ENCODE results near the gene TBX4. TPM values are rescaled to one million over a fixed set of nuclear protein-coding genes. Genes with fewer than 3 reads are reported as not detected.

TBX4 gene
- total and polyA plus RNA-seq, 9 of the 15 experiments (the other 6 are each of a cell fraction or from before 2014, with no cell fraction given): not detected

DNA sequence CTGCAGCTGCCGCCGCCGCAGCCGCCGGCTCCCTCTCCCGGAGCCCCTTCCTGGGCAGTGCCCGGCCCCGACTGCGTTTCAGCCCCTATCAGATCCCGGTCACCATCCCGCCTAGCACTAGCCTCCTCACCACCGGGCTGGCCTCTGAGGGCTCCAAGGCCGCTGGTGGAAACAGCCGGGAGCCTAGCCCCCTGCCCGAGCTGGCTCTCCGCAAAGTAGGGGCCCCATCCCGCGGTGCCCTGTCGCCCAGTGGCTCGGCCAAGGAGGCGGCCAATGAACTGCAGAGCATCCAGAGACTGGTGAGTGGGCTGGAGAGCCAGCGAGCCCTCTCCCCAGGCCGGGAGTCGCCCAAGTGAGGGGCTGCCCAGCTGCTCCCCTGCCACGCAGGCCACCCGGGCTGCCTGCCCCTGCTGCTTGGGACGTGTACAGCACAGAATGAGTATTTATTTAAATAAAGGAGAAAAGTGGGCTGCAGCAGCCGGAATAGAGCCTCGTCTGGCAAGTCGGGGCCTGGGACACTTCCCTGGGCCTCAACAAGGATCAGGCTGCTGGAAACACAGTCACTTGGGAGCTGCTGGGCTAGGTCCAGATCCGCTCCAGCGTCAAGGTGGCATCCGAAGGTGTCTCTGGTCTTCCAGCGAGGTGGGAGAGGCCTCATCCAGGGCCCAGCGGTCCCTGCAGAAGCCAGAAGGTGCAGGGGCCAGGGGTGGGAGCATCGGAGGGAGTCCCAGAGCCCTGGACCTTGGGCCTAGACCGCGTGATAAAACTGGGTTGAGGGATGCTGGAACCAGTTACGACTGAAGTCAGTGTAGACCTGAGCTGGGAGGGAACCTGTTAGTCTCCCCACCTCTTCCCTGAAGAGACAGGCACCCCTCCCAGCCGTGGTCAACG is 43.8 kb upstream of the TBX4 start:
- BruUV-seq (replicated peaks): no TSS peak
- TF ChIP-seq ZBED1 (IDR thresholded peaks at IDR 0.05): no peak
- no peak for TF ChIP-seq ZKSCAN1 (IDR thresholded peaks at IDR 0.05; ENCODE audit: low read depth, low read length)
- peak in 1 of 3 experiments; percentile 86; a peak in 2 of 6 replicates for TF ChIP-seq ZBTB11 (CRISPR knock-in tag; IDR thresholded peaks at IDR 0.05)
- Histone ChIP-seq H3K9ac (ENCODE audit: insufficient read depth in 1 of 2, low read depth in 2 of 2, low read length in 2 of 2) (peak overlapping the region in 1 of 2 experiments; percentile 13; a peak in 1 of 4 replicates), H3K4me1 (replicated peaks in 1 of 2; ENCODE audit: control insufficient read depth in 2 of 2, insufficient read depth in 2 of 2, low read length in 2 of 2) (peaks cover 0 to 42% of the 10 kb centered on the region in 2 experiments; a peak in 2 of 5 replicates), H3K9me3 (replicated peaks; ENCODE audit: control insufficient read depth, insufficient read depth, low read depth, low read length) (no peaks in the 10 kb centered on the region), H3K27me3 (ENCODE audit: control insufficient read depth in 2 of 2, insufficient read depth in 2 of 2, low read length in 2 of 2) (peaks cover 10 to 52% of the 10 kb centered on the region in 2 experiments; a peak in 3 of 5 replicates), H2AFZ (ENCODE audit: low read depth, low read length) (no peak overlapping the region), H3K36me3 (ENCODE audit: control insufficient read depth, insufficient read depth, low read length) (no peaks in the 10 kb centered on the region), H3K9me1 (ENCODE audit: control insufficient read depth, insufficient read depth, low read length) (no peaks in the 10 kb centered on the region), H3K79me2 (ENCODE audit: control insufficient read depth, insufficient read depth, low read length) (no peaks in the 10 kb centered on the region), H3K4me2 (ENCODE audit: insufficient read depth, low read length) (no peak overlapping the region), H3K27ac (ENCODE audit: extremely low read depth, low read depth, low read length) (no peak overlapping the region), H3K4me3 (no peak overlapping the region), H4K20me1 (replicated peaks; ENCODE audit: control insufficient read depth, insufficient read depth, low read length) (no peaks in the 10 kb centered on the region)
- 21% methylated on average over 31 of the region's 41 CpGs for WGBS (ENCODE audit: insufficient coverage, low coverage, missing lambda C conversion rate)
- in situ Hi-C loops (cut with MboI): no loop called here
- intact Hi-C loops (cut with micrococcal nuclease): no loop called here
- DNase-seq (ENCODE audit: extremely low read depth in 1 of 4, low spot score in 3 of 4) (no peak), FAIRE-seq (no peak), ATAC-seq (no peak)
- POLR2A ChIA-PET: interaction anchor here (0.6 kb wide), 2 partner anchors 60 to 202 kb away, joined by 3 read pairs; no protein-coding TSS in a partner anchor
- CTCF ChIA-PET (ENCODE audit: low intra/inter-chr PET ratio): interaction anchor here (0.7 to 0.9 kb wide), 2 partner anchors 406 to 437 kb away, joined by 3 to 5 read pairs; no protein-coding TSS in a partner anchor

Measured in K562 (cell line).